Measurements from ENCODE around the gene MAP1LC3A.

- TF ChIP-seq CTCF (IDR thresholded peaks at IDR 0.05), result no peak
- no peak for TF ChIP-seq POLR2A (IDR thresholded peaks at IDR 0.05)
These were observed 17.1 kb upstream of the MAP1LC3A start for GRCh38 chr20:34541264-34541901.

Data from suprapubic skin (tissue), 3 donors.